NB4 (cell line): ENCODE data around the gene C20orf173.
A peak's percentile ranks its signal among the peaks of the same experiment; 100 is the strongest.
"Not testable (repeated sequence)": the region's sequence is repeated elsewhere in the genome, so short reads cannot be mapped to it uniquely, and the experiment has no call there.

ENCODE experiments used
- DNase-seq: peaks from one replicate; pipeline ENCODE4 v3.0.0; 2010; ENCODE audit warnings: low read depth
- H3K4me3 ChIP-seq: one replicate; pipeline ENCODE4 v1.5.1; 2011; ENCODE audit warnings: mild to moderate bottlenecking, low read depth, low read length, moderate library complexity
- MYC ChIP-seq: IDR thresholded peaks from 2 replicates; pipeline ENCODE4 v1.6.1; 2011; ENCODE audit warnings: low read depth, low read length
- POLR2A ChIP-seq: IDR thresholded peaks from 2 replicates; pipeline ENCODE4 v1.6.1; 2011; ENCODE audit warnings: mild to moderate bottlenecking; ENCODE audit not compliant: insufficient read length; ENCODE audit errors: extremely low read depth
- TF ChIP-seq, protein P1 (sequence below): IDR thresholded peaks from one replicate; pipeline ENCODE4 v1.5.1; 2012; ENCODE audit warnings: low read depth, low read length
- TF ChIP-seq, protein P2 (sequence below): IDR thresholded peaks from 2 replicates; pipeline ENCODE4 v1.6.1; 2011; ENCODE audit warnings: low read depth, low read length

C20orf173 gene

DNA sequence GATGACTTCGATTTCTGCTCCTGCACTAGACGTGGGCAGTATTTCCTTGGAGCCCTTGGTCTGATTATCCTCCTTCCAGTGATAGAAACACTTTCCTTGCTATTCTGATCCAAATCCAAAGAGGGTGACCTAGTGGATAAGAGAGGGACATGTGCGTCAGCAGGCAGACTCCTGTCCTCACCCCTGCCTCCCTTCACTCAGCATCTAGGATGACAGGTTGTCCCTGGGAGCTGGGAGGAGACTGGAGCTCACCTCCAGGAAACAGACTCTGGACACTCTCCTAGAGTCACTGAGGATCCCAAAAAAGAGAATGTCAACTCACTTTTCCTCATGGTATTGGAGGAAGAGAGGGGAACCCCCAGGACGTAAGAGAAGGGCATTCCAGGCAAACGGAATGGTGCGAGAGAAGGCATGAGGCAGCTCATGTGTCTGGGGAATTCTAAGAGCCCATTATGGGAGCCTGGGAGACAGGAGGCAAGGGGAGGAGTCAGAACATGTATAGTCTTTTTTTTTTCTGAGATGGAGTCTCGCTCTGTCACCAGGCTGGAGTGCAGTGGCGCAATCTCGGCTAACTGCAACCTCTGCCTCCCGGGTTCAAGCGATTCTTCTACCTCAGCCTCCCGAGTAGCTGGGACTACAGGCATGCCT lies 2.2 kb downstream of the C20orf173 start:
- DNase-seq = no peak
- TF ChIP-seq, protein P1, sequence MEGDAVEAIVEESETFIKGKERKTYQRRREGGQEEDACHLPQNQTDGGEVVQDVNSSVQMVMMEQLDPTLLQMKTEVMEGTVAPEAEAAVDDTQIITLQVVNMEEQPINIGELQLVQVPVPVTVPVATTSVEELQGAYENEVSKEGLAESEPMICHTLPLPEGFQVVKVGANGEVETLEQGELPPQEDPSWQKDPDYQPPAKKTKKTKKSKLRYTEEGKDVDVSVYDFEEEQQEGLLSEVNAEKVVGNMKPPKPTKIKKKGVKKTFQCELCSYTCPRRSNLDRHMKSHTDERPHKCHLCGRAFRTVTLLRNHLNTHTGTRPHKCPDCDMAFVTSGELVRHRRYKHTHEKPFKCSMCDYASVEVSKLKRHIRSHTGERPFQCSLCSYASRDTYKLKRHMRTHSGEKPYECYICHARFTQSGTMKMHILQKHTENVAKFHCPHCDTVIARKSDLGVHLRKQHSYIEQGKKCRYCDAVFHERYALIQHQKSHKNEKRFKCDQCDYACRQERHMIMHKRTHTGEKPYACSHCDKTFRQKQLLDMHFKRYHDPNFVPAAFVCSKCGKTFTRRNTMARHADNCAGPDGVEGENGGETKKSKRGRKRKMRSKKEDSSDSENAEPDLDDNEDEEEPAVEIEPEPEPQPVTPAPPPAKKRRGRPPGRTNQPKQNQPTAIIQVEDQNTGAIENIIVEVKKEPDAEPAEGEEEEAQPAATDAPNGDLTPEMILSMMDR = no peak
- TF ChIP-seq, protein P2, sequence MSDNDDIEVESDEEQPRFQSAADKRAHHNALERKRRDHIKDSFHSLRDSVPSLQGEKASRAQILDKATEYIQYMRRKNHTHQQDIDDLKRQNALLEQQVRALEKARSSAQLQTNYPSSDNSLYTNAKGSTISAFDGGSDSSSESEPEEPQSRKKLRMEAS = no peak
- no peak for TF ChIP-seq POLR2A
- no peak overlapping the region for H3K4me3 ChIP-seq

DNA sequence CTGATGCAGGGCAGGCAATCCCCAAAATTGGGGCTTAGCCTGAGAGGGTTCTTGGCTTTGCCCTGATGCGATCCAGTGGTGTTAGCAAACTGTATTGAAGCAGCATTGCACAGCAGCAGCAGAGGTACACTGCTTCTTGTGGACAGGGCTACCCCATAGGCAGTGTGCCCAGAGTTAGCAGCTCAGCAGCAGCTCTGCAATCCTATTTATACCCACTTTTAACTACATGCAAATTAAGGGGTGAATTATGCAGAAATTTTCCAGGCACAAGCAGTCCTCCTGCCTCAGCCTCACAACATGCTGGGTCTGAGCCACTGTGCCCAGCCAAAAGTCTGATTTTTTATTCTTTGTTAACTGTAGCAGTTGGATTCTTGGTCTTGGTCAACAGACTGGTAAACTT lies 3.8 kb downstream of the C20orf173 start:
- TF ChIP-seq MYC (no peak), POLR2A (no peak)
- TF ChIP-seq, protein P2 = no peak
- TF ChIP-seq, protein P1 = no peak

DNA sequence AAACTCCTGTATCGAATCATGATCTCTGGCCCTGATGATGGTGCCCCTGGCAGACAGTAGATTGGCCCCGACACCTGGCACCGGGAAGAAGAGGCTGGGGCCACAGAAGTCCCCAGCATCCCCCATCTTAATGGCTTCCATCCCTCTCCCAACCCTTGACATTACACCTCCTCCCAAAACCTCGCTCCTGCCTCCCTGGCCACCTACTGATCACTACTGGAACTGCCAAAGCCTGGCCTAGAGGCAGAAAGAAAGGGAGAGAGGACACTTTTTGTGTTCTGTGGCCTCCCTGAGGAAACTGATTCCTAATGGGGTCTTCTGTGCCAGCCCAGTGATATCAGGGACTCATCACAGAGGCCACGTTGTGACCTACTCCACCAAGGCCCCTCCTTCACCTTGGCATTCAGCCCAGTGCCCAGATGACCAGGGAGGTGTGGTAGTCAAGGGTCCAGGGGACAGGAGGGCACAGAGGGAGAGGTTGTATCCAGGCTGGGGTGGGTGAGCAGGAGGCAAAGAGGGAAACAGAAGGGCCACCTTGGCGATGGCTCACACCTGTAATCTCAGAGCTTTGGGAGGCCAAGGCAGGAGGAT lies 6.1 kb downstream of the C20orf173 start:
- peak; percentile 41 for DNase-seq

More for the DNA sequence above, 3.8 kb downstream of the C20orf173 start:
- no peak for DNase-seq
- H3K4me3 ChIP-seq = no peak overlapping the region

DNA sequence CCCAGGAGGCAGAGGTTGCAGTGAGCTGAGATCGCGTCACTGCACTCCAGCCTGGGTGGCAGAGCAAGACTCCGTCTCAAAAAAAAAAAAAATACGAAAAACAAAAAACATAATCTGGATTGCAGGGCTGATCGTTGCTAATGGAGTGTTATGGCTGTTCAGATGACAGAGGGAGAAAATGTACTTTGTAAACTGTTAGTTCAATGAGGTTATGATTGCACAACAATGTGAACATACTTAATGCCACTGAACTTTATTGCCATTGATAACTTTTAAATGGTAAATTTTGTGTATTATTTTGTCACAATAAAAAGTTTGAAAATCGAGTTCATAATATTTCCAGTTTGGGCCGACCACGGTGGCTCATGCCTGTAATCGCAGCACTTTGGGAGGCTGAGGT lies 10.5 kb downstream of the C20orf173 start:
- DNase-seq = no peak
- no peak for TF ChIP-seq MYC
- TF ChIP-seq, protein P1 = no peak
- TF ChIP-seq POLR2A = no peak
- TF ChIP-seq, protein P2 = no peak
- H3K4me3 ChIP-seq = no peak overlapping the region

More for the DNA sequence above, 6.1 kb downstream of the C20orf173 start:
- no peak overlapping the region for H3K4me3 ChIP-seq
- no peak for TF ChIP-seq MYC
- TF ChIP-seq POLR2A = no peak
- TF ChIP-seq, protein P2 = no peak
- TF ChIP-seq, protein P1 = peak; percentile 78

DNA sequence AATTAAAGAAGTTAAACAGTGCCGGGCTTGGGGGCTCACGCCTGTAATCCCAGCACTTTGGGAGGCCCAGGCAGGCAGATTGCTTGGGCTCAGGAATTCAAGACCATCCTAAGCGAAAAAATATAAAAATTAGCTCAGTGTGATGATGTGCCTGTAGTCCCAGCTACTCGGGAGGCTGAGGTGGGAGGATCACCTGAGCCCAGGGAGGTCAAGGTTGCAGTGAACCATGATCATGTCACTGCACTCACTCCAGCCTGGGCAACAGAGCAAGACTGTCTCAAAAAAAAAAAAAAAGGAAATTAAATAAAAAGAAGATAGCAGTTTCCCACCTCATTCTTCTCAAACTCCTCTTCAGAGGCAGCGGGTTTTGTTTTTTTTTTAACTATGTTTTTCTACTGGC lies 11.7 kb downstream of the C20orf173 start:
- not testable (repeated sequence) for DNase-seq, H3K4me3 ChIP-seq

DNA sequence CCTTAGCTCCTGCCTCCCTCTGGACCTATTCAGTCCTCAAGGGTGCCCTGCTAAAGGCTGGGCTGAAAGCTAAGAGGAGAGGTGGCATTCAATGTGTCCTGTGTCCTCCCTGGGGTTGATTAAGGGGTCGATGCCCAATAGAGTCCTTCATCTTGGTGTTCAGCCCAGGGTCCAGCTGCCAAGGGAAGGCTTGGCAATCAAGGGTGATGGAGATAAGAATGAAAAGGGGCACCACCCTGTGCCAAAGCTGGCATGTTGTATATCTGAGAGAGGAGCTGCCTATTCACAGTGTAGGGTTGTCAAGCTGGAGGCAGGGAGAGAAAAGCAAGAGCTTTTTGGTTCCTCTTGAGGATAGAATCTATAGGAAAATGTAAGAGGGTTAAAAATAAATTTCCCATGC lies 12.3 kb downstream of the C20orf173 start:
- TF ChIP-seq, protein P1 = no peak
- TF ChIP-seq, protein P2 = no peak
- H3K4me3 ChIP-seq = no peak overlapping the region
- no peak for DNase-seq
